ENCODE measurements around the gene RBM28. TPM values are rescaled to one million over a fixed set of nuclear protein-coding genes. Genes with fewer than 3 reads are reported as not detected.

Gene RBM28

GRCh38 chr7:128253701-128254100 is 90.0 kb downstream of the RBM28 start:
- no peaks in the 10 kb centered on the region for H3K36me3 ChIP-seq (replicated peaks in 1 of 2; ENCODE audit: control insufficient read depth in 2 of 2, insufficient read depth in 2 of 2, low read length in 2 of 2)
- H2AK5ac ChIP-seq (ENCODE audit: low read depth, low read length): peak overlapping the region; percentile 27
- no peaks in the 10 kb centered on the region for H3K4me1 ChIP-seq (ENCODE audit: control insufficient read depth in 2 of 2, insufficient read depth in 1 of 2, low read depth in 1 of 2, low read length in 2 of 2)
- H3K4me3 ChIP-seq (ENCODE audit: low read length in 2 of 2): no peak overlapping the region
- no peak overlapping the region for H2BK120ac ChIP-seq (ENCODE audit: low read depth, low read length)
- H3K9ac ChIP-seq (ENCODE audit: low read depth, low read length, poor library complexity): no peak overlapping the region
- no peaks in the 10 kb centered on the region for H3K79me1 ChIP-seq (ENCODE audit: low read depth, low read length)
- H4K91ac ChIP-seq (ENCODE audit: low read depth, low read length, poor library complexity): no peak overlapping the region
- H3K18ac ChIP-seq (ENCODE audit: low read length): no peak overlapping the region
- H3K14ac ChIP-seq (ENCODE audit: low read length): no peak overlapping the region
- H3K4ac ChIP-seq (ENCODE audit: low read length): no peak overlapping the region
- WGBS, 2 donors (ENCODE audit: extremely low coverage in 2 of 2, insufficient read length in 2 of 2, insufficient replicate concordance in 1 of 2): no CpG with 5 or more reads among the region's 8 CpGs
- H2BK12ac ChIP-seq (ENCODE audit: low read length): no peak overlapping the region
- no peak overlapping the region for H4K8ac ChIP-seq (ENCODE audit: low read depth, low read length)
- no peak overlapping the region for H3K4me2 ChIP-seq (ENCODE audit: insufficient read depth, low read length, poor library complexity, severe bottlenecking)
- no peak overlapping the region for H3K23ac ChIP-seq (ENCODE audit: low read depth, low read length, poor library complexity)
- no peak for DNase-seq (ENCODE audit: low spot score)
- H3K27me3 ChIP-seq (ENCODE audit: control insufficient read depth in 3 of 3, insufficient read depth in 3 of 3, low read depth in 1 of 3, low read length in 3 of 3): peaks cover 0 to 9% (median 0%) of the 10 kb centered on the region in 3 experiments
- H2BK15ac ChIP-seq (ENCODE audit: low read length): no peak overlapping the region
- no peak overlapping the region for H3K27ac ChIP-seq (replicated peaks; ENCODE audit: low read length)
- H3K9me3 ChIP-seq (replicated peaks in 1 of 2; ENCODE audit: control insufficient read depth in 2 of 2, insufficient read depth in 1 of 2, low read depth in 1 of 2, low read length in 2 of 2): peaks cover 0 to 2% of the 10 kb centered on the region in 2 donors
- no peak overlapping the region for H2AFZ ChIP-seq (ENCODE audit: low read length)
- H2BK5ac ChIP-seq (ENCODE audit: low read length): no peak overlapping the region

GRCh38 chr7:128251337-128251736 is 92.4 kb downstream of the RBM28 start:
- Histone ChIP-seq H3K79me1 (ENCODE audit: low read depth, low read length) (no peaks in the 10 kb centered on the region), H3K23ac (ENCODE audit: low read depth, low read length, poor library complexity) (no peak overlapping the region), H3K9ac (ENCODE audit: low read depth, low read length, poor library complexity) (no peak overlapping the region), H3K27me3 (ENCODE audit: control insufficient read depth in 3 of 3, insufficient read depth in 3 of 3, low read depth in 1 of 3, low read length in 3 of 3) (peaks cover 0 to 11% (median 0%) of the 10 kb centered on the region in 3 experiments), H3K4me1 (ENCODE audit: control insufficient read depth in 2 of 2, insufficient read depth in 1 of 2, low read depth in 1 of 2, low read length in 2 of 2) (no peaks in the 10 kb centered on the region), H3K27ac (replicated peaks; ENCODE audit: low read length) (no peak overlapping the region), H4K8ac (ENCODE audit: low read depth, low read length) (no peak overlapping the region), H3K4ac (ENCODE audit: low read length) (no peak overlapping the region), H2BK120ac (ENCODE audit: low read depth, low read length) (no peak overlapping the region), H2BK5ac (ENCODE audit: low read length) (no peak overlapping the region), H3K14ac (ENCODE audit: low read length) (no peak overlapping the region), H3K4me3 (ENCODE audit: low read length in 2 of 2) (no peak overlapping the region), H3K36me3 (replicated peaks in 1 of 2; ENCODE audit: control insufficient read depth in 2 of 2, insufficient read depth in 2 of 2, low read length in 2 of 2) (no peaks in the 10 kb centered on the region), H2AFZ (ENCODE audit: low read length) (no peak overlapping the region), H3K18ac (ENCODE audit: low read length) (no peak overlapping the region), H4K91ac (ENCODE audit: low read depth, low read length, poor library complexity) (no peak overlapping the region), H2AK5ac (ENCODE audit: low read depth, low read length) (no peak overlapping the region), H2BK15ac (ENCODE audit: low read length) (no peak overlapping the region), H2BK12ac (ENCODE audit: low read length) (no peak overlapping the region), H3K9me3 (replicated peaks in 1 of 2; ENCODE audit: control insufficient read depth in 2 of 2, insufficient read depth in 1 of 2, low read depth in 1 of 2, low read length in 2 of 2) (peaks cover 0 to 2% of the 10 kb centered on the region in 2 donors), H3K4me2 (ENCODE audit: insufficient read depth, low read length, poor library complexity, severe bottlenecking) (no peak overlapping the region)
- WGBS, 2 donors (ENCODE audit: extremely low coverage in 2 of 2, insufficient read length in 2 of 2, insufficient replicate concordance in 1 of 2): no CpG with 5 or more reads among the region's 4 CpGs
- no peak for DNase-seq (ENCODE audit: low spot score)

Small RNAs within 50 kb of the gene (small RNA-seq; reads per million reads assigned to genes)
- not detected for gene RNU7-27P (ENCODE audit: insufficient read depth)

Data from neuronal stem cell (in vitro differentiated cells).